SK-N-SH treated with all-trans-retinoic acid at 6 μM for 48 hours (cell line): ENCODE data around the gene PRKAG2.

Source experiments
- ATAC-seq: fragments of 200-7000 bp; cut with Tn5 transposase; 3 replicates; pipeline ENCODE4 v1.9.1; 2020; ENCODE audit warnings: mild to moderate bottlenecking, moderate library complexity
- ARNTL ChIP-seq: fragments of 450-650 bp; formaldehyde crosslinking; IDR thresholded peaks from 2 replicates; pipeline ENCODE4 v1.5.0; 2020; ENCODE audit warnings: low read depth, mild to moderate bottlenecking, moderate library complexity, borderline replicate concordance
- BACH2 ChIP-seq: fragments of 250-450 bp; sonication (Bioruptor Pico); IDR thresholded peaks from 2 replicates; pipeline ENCODE4 v1.9.0; 2021; ENCODE audit warnings: mild to moderate bottlenecking, borderline replicate concordance
- CSDC2 ChIP-seq: fragments of 250-450 bp; sonication (Bioruptor Pico); IDR thresholded peaks from 2 replicates; pipeline ENCODE4 v1.5.0; 2020; ENCODE audit warnings: mild to moderate bottlenecking, moderate library complexity
- CSRNP3 ChIP-seq: fragments of 250-450 bp; sonication (Bioruptor Pico); IDR thresholded peaks from 2 replicates; pipeline ENCODE4 v1.5.1; 2021; ENCODE audit warnings: mild to moderate bottlenecking, moderate library complexity
- ESRRG ChIP-seq: fragments of 250-450 bp; sonication (Bioruptor Pico); IDR thresholded peaks from 2 replicates; pipeline ENCODE4 v1.6.1; 2021; ENCODE audit warnings: mild to moderate bottlenecking
- GLIS3 ChIP-seq: fragments of 250-450 bp; sonication (Bioruptor Pico); IDR thresholded peaks from 2 replicates; pipeline ENCODE4 v1.5.0; 2020; ENCODE audit warnings: mild to moderate bottlenecking, moderate library complexity
- ISL1 ChIP-seq: fragments of 250-450 bp; sonication (Bioruptor Pico); IDR thresholded peaks from 2 replicates; pipeline ENCODE4 v2.1.2; 2022; ENCODE audit warnings: mild to moderate bottlenecking, moderate library complexity
- POU6F1 ChIP-seq: fragments of 250-450 bp; sonication (Bioruptor Pico); IDR thresholded peaks from 2 replicates; pipeline ENCODE4 v1.8.0; 2021; ENCODE audit warnings: low read depth, mild to moderate bottlenecking, moderate library complexity, borderline replicate concordance
- PPARA ChIP-seq: fragments of 250-450 bp; sonication (Bioruptor Pico); IDR thresholded peaks from 2 replicates; pipeline ENCODE4 v1.5.0; 2020; ENCODE audit warnings: mild to moderate bottlenecking, borderline replicate concordance
- RARB ChIP-seq: fragments of 250-450 bp; sonication (Bioruptor Pico); IDR thresholded peaks from 2 replicates; pipeline ENCODE4 v1.8.0; 2021; ENCODE audit warnings: mild to moderate bottlenecking, moderate library complexity
- SNAI2 ChIP-seq: fragments of 250-450 bp; sonication (Bioruptor Pico); IDR thresholded peaks from 2 replicates; pipeline ENCODE4 v1.5.0; 2020; ENCODE audit warnings: mild to moderate bottlenecking, moderate library complexity
- TCF4 ChIP-seq: fragments of 250-450 bp; sonication (Bioruptor Pico); IDR thresholded peaks from 2 replicates; pipeline ENCODE4 v1.8.0; 2021; ENCODE audit warnings: mild to moderate bottlenecking, moderate library complexity, borderline replicate concordance
- TOX ChIP-seq: fragments of 250-450 bp; sonication (Bioruptor Pico); IDR thresholded peaks from 2 replicates; pipeline ENCODE4 v1.8.0; 2021; ENCODE audit warnings: mild to moderate bottlenecking, moderate library complexity, borderline replicate concordance
- ZC3H10 ChIP-seq: fragments of 250-450 bp; sonication (Bioruptor Pico); IDR thresholded peaks from 2 replicates; pipeline ENCODE4 v1.5.1; 2021; ENCODE audit warnings: mild to moderate bottlenecking, moderate library complexity
- ZFP3 ChIP-seq: fragments of 250-450 bp; sonication (Bioruptor Pico); IDR thresholded peaks from 2 replicates; pipeline ENCODE4 v1.5.0; 2020; ENCODE audit warnings: mild to moderate bottlenecking, moderate library complexity
- ZFP30 ChIP-seq: fragments of 450-650 bp; formaldehyde crosslinking; IDR thresholded peaks from 2 replicates; pipeline ENCODE4 v1.5.0; 2022; ENCODE audit warnings: mild to moderate bottlenecking, moderate library complexity
- ZNF565 ChIP-seq: fragments of 450-650 bp; formaldehyde crosslinking; conservative IDR thresholded peaks from 2 replicates; pipeline ENCODE4 v1.5.0; 2020; ENCODE audit warnings: low read depth, mild to moderate bottlenecking, moderate library complexity
- ZNF70 ChIP-seq: fragments of 450-650 bp; formaldehyde crosslinking; IDR thresholded peaks from 2 replicates; pipeline ENCODE4 v1.5.0; 2020; ENCODE audit warnings: mild to moderate bottlenecking, moderate library complexity
- ZNF8 ChIP-seq: fragments of 450-650 bp; formaldehyde crosslinking; IDR thresholded peaks from 2 replicates; pipeline ENCODE4 v1.5.0; 2020; ENCODE audit warnings: mild to moderate bottlenecking, moderate library complexity
- TF ChIP-seq, protein P1 (sequence below): fragments of 250-450 bp; sonication (Bioruptor Pico); IDR thresholded peaks from 2 replicates; pipeline ENCODE4 v1.5.1; 2020; ENCODE audit warnings: low read depth, mild to moderate bottlenecking, moderate library complexity
- TF ChIP-seq, protein P2 (sequence below): fragments of 250-450 bp; sonication (Bioruptor Pico); IDR thresholded peaks from 2 replicates; pipeline ENCODE4 v1.5.0; 2020; ENCODE audit warnings: mild to moderate bottlenecking, moderate library complexity

PRKAG2 gene

DNA sequence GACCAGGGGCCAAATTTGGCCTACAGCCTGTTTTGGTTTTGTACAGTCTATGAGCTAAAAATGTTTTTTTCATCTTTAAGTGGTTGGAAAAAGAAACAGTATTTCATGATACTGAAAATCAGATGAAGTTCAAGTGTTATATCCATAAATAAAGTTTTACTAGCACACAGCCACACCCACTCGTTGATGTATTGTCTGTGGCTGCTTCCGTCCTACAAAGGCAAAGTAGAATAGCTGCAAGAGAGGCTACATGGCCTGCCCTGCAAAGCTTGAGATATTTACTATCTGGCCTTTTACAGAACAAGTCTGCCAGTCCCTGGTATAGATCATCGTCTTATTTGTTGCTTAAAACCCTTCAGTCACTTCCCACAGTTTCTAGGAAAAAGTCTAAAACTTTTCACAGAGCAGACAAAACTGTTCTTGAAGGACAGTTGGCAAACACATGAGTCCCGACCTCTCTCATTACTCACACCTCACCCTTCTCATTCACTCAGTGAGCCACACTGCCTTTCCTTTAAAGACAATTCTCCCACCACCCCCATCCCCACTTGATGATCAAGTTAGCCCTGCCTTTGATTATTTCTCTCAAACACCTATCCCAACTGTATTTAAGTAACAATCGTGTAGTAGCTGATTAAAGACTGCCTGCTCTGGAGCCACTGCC lies 367.1 kb downstream of the PRKAG2 start (continued):
- TF ChIP-seq, protein P1, sequence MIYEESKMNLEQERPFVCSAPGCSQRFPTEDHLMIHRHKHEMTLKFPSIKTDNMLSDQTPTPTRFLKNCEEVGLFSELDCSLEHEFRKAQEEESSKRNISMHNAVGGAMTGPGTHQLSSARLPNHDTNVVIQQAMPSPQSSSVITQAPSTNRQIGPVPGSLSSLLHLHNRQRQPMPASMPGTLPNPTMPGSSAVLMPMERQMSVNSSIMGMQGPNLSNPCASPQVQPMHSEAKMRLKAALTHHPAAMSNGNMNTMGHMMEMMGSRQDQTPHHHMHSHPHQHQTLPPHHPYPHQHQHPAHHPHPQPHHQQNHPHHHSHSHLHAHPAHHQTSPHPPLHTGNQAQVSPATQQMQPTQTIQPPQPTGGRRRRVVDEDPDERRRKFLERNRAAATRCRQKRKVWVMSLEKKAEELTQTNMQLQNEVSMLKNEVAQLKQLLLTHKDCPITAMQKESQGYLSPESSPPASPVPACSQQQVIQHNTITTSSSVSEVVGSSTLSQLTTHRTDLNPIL (CRISPR knock-in tag), result no peak
- TF ChIP-seq RARB (no peak), ZNF565 (CRISPR knock-in tag) (no peak), ZNF8 (CRISPR knock-in tag) (no peak), ZFP30 (no peak), ZFP3 (CRISPR knock-in tag) (no peak)

GRCh38 chr7:151508991-151509390 lies 367.9 kb downstream of the PRKAG2 start:
- no peak for TF ChIP-seq BACH2 (CRISPR knock-in tag)
- TF ChIP-seq ZNF565 (CRISPR knock-in tag), result no peak
- no peak for TF ChIP-seq CSDC2 (CRISPR knock-in tag)
- TF ChIP-seq GLIS3 (CRISPR knock-in tag), result no peak
- no peak for TF ChIP-seq ZNF70 (CRISPR knock-in tag)
- TF ChIP-seq, protein P2, sequence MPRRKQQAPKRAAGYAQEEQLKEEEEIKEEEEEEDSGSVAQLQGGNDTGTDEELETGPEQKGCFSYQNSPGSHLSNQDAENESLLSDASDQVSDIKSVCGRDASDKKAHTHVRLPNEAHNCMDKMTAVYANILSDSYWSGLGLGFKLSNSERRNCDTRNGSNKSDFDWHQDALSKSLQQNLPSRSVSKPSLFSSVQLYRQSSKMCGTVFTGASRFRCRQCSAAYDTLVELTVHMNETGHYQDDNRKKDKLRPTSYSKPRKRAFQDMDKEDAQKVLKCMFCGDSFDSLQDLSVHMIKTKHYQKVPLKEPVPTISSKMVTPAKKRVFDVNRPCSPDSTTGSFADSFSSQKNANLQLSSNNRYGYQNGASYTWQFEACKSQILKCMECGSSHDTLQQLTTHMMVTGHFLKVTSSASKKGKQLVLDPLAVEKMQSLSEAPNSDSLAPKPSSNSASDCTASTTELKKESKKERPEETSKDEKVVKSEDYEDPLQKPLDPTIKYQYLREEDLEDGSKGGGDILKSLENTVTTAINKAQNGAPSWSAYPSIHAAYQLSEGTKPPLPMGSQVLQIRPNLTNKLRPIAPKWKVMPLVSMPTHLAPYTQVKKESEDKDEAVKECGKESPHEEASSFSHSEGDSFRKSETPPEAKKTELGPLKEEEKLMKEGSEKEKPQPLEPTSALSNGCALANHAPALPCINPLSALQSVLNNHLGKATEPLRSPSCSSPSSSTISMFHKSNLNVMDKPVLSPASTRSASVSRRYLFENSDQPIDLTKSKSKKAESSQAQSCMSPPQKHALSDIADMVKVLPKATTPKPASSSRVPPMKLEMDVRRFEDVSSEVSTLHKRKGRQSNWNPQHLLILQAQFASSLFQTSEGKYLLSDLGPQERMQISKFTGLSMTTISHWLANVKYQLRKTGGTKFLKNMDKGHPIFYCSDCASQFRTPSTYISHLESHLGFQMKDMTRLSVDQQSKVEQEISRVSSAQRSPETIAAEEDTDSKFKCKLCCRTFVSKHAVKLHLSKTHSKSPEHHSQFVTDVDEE (CRISPR knock-in tag), result no peak
- no peak for TF ChIP-seq POU6F1 (CRISPR knock-in tag)
- TF ChIP-seq CSRNP3 (CRISPR knock-in tag), result no peak
- no peak for TF ChIP-seq TOX (CRISPR knock-in tag)
- no peak for TF ChIP-seq ESRRG
- no peak for TF ChIP-seq ZFP30
- TF ChIP-seq ZFP3 (CRISPR knock-in tag), result no peak
- TF ChIP-seq PPARA (CRISPR knock-in tag), result no peak
- no peak for TF ChIP-seq SNAI2 (CRISPR knock-in tag)
- no peak for TF ChIP-seq ZC3H10
- TF ChIP-seq TCF4 (CRISPR knock-in tag), result no peak
- TF ChIP-seq ARNTL (CRISPR knock-in tag), result no peak
- TF ChIP-seq, protein P1 (CRISPR knock-in tag), result no peak
- ATAC-seq, result no peak

GRCh38 chr7:151507806-151508205 lies 369.1 kb downstream of the PRKAG2 start:
- no peak for ATAC-seq
- TF ChIP-seq POU6F1 (CRISPR knock-in tag), result no peak
- TF ChIP-seq ISL1, result no peak
- TF ChIP-seq ZFP30, result no peak
- TF ChIP-seq, protein P1 (CRISPR knock-in tag), result no peak
- no peak for TF ChIP-seq GLIS3 (CRISPR knock-in tag)
